BE2C (cell line): ENCODE results near the gene LRRC32.

Source experiments
- DNase-seq: peaks from one replicate; pipeline ENCODE4 v3.0.0-alpha.2; 2020
- H3K27me3 ChIP-seq: fragments of 250-450 bp; sonication (Bioruptor Pico); 2 replicates; pipeline ENCODE4 v1.5.1; 2020; ENCODE audit warnings: mild to moderate bottlenecking
- H3K36me3 ChIP-seq: fragments of 250-450 bp; sonication (Bioruptor Pico); 2 replicates; pipeline ENCODE4 v1.5.1; 2020; ENCODE audit warnings: mild to moderate bottlenecking
- H3K4me1 ChIP-seq: fragments of 250-450 bp; sonication (Bioruptor Pico); 2 replicates; pipeline ENCODE4 v1.5.1; 2020
- H3K4me3 ChIP-seq: 2 replicates; pipeline ENCODE4 v1.5.1; 2011; ENCODE audit warnings: low read depth, low read length
- H3K9me3 ChIP-seq: fragments of 250-450 bp; sonication (Bioruptor Pico); 2 replicates; pipeline ENCODE4 v1.5.1; 2020
- TF ChIP-seq, protein P1 (sequence below): IDR thresholded peaks from 2 replicates; pipeline ENCODE4 v1.5.1; 2012; ENCODE audit warnings: mild to moderate bottlenecking, low read depth, low read length

The LRRC32 gene

DNA sequence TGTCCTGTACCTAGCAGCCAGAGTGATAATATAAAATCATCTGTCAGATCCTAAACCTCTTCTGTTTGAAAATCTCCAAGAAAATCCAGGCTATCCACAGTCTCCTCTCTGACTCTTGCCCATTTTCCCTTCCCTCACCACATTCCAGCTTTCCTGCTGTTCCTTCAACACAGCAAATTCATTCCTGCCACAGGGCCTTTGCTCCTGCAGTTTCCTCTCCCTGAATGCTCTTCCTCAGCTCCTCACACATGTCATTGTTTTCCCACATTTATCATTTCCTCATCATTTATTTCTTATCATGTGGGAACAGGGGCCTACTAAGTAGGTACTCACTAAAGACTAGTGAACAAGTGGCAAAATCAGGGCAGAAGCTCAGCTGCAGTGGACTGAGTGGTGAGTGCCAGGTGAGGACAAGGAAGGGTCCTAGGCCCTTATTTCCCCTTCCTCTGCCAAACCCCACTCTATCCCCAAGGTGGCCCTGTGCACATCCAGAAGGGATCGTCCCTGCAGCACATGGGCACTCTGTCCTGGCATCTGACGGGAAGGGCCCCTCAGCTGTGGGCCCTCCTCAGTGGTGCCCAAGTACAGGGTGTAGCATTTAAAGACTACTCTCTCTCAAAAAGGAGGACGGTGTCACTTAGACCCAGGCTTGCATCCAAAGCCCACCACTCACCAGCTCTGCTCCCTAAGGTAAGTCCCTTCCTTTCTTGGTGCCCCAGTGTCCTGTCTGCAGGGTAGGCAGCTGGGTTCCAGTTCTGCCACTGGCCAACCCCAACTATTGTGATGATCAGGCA is 2.0 kb downstream of the LRRC32 start:
- no peaks in the 10 kb centered on the region for H3K36me3 ChIP-seq
- DNase-seq = peak; percentile 0
- no peaks in the 10 kb centered on the region for H3K9me3 ChIP-seq
- H3K27me3 ChIP-seq = 0 out of 2 replicates have a peak, but pooled peaks cover 4% of the 10 kb centered on the region
- TF ChIP-seq, protein P1, sequence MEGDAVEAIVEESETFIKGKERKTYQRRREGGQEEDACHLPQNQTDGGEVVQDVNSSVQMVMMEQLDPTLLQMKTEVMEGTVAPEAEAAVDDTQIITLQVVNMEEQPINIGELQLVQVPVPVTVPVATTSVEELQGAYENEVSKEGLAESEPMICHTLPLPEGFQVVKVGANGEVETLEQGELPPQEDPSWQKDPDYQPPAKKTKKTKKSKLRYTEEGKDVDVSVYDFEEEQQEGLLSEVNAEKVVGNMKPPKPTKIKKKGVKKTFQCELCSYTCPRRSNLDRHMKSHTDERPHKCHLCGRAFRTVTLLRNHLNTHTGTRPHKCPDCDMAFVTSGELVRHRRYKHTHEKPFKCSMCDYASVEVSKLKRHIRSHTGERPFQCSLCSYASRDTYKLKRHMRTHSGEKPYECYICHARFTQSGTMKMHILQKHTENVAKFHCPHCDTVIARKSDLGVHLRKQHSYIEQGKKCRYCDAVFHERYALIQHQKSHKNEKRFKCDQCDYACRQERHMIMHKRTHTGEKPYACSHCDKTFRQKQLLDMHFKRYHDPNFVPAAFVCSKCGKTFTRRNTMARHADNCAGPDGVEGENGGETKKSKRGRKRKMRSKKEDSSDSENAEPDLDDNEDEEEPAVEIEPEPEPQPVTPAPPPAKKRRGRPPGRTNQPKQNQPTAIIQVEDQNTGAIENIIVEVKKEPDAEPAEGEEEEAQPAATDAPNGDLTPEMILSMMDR = no peak
- H3K4me3 ChIP-seq = no peak overlapping the region
- H3K4me1 ChIP-seq = peaks cover 3% of the 10 kb centered on the region; the same call in 1 of the 2 replicates

DNA sequence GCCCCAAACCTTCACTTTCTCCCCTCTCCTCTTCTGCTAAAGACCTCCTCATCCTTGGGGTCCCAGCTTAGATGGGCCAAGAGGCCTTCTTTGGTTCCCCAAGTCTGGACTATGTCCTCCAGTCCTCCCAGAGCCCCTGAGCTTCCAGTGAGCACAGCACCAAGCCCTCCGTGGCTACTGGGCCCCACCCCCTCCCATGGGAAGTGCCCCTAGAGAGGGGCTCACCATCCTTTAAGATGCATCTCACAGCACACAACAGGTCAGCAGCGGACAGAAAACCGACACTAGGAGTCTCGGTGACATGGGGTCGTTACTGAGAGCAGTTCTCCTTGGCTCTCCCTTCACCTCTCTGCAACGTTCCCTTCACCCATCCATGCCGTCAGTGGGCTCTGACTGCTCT is 2.7 kb downstream of the LRRC32 start:
- Histone ChIP-seq H3K4me1 (peaks cover 3% of the 10 kb centered on the region; the same call in 1 of the 2 replicates), H3K27me3 (0 out of 2 replicates have a peak, but pooled peaks cover 4% of the 10 kb centered on the region), H3K36me3 (no peaks in the 10 kb centered on the region), H3K9me3 (no peaks in the 10 kb centered on the region), H3K4me3 (no peak overlapping the region)
- peak; percentile 5 for DNase-seq
- TF ChIP-seq, protein P1 = no peak

DNA sequence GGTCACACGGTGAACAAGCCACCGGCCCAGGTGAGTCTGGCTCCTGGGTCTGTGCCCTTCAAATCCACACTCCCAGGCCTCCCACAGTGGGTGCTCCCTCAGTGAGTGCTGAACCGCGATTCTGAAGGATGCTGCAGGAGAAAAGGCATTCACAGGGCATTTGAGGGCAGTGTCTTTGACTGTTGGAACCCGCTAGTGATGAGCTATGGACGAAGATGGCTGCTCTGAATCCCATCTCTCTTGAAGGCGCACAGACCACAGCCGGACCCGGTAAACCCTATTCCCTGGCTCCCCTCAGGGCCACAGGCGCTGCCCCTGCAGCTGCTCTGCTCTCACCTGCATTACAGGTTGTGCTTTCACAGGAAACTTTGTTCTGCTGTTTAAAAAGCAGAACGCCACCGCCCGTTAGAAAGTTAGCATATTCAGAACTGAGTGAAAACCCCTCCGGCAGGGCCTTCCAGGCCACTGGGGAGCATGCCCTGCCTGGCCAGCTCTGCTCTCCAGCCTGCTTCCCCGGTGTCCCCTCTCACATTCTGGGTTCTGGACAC is 3.2 kb downstream of the LRRC32 start:
- H3K4me1 ChIP-seq = peaks cover 3% of the 10 kb centered on the region; the same call in 1 of the 2 replicates
- H3K9me3 ChIP-seq = no peaks in the 10 kb centered on the region
- TF ChIP-seq, protein P1 = no peak
- no peak overlapping the region for H3K4me3 ChIP-seq
- H3K36me3 ChIP-seq = no peaks in the 10 kb centered on the region
- H3K27me3 ChIP-seq = 0 out of 2 replicates have a peak, but pooled peaks cover 4% of the 10 kb centered on the region
- DNase-seq = peak; percentile 3

DNA sequence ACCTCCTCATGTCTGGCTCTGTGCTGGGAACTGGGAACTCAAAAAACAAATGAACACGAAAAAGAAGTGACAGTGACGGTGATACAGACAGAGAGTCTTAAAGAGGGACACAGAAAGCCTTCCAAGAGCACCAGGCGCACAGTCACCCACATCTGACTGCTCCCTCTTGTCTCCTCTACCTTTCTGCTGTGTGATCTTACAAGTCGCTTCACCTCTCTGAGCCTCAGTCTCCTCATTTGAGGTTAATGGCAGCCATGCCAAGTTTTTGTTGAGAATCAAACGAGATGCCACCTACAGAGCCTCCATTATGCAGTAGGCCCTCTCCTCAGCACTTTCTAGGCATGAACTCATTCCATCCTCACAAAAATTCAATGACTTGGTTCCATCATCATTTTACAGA is 3.7 kb downstream of the LRRC32 start:
- TF ChIP-seq, protein P1 = no peak
- Histone ChIP-seq H3K4me3 (no peak overlapping the region), H3K36me3 (no peaks in the 10 kb centered on the region)

DNA sequence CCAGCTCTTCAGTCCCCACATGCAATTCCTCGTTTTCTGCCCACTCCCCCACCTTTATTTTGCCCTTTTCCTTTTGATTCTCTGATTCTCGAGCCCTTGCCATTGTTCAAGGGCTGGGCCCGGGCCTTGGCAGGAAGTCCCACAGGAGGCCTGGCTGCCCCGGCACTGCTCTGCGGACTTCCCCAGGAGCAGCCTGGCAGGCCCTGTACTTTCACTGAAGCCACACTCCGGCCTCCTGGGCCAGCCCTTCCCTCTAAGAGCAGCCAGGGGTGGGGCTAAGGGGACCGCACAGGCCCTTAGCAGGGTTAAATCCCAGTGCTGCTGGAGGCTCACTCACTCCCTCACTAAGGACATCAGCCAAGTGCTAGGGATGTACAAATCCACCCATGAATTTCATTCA is 4.1 kb downstream of the LRRC32 start:
- 0 out of 2 replicates have a peak, but pooled peaks cover 4% of the 10 kb centered on the region for H3K27me3 ChIP-seq
- H3K9me3 ChIP-seq = no peaks in the 10 kb centered on the region
- H3K4me3 ChIP-seq = no peak overlapping the region
- TF ChIP-seq, protein P1 = no peak
- H3K4me1 ChIP-seq = peaks cover 3% of the 10 kb centered on the region; the same call in 1 of the 2 replicates
- peak; percentile 26 for DNase-seq
- no peaks in the 10 kb centered on the region for H3K36me3 ChIP-seq

More for the DNA sequence above, 3.7 kb downstream of the LRRC32 start:
- H3K4me1 ChIP-seq = peaks cover 3% of the 10 kb centered on the region; the same call in 1 of the 2 replicates
- peak; percentile 0 for DNase-seq
- no peaks in the 10 kb centered on the region for H3K9me3 ChIP-seq
- H3K27me3 ChIP-seq = 0 out of 2 replicates have a peak, but pooled peaks cover 4% of the 10 kb centered on the region
